Upper lobe of left lung (tissue), 4 donors: Measurements from ENCODE around the gene EEIG1.

Experiments
- EP300 ChIP-seq, 4 donors: sonication (generic); formaldehyde crosslinking; IDR thresholded peaks; one replicate each; pipeline ENCODE4 v1.5.1; 2017; ENCODE audit warnings: antibody characterized with exemption in 4 of 4, control low read depth in 2 of 4
- POLR2A ChIP-seq, 4 donors: fragments of 450-650 bp; IDR thresholded peaks; one replicate each; pipeline ENCODE4 v1.5.1; 2016 to 2017; ENCODE audit warnings: antibody characterized with exemption in 4 of 4, mild to moderate bottlenecking in 2 of 4
- POLR2AphosphoS5 ChIP-seq, 2 donors: sonication (generic); formaldehyde crosslinking; IDR thresholded peaks; one replicate each; pipeline ENCODE4 v1.5.1; 2017; ENCODE audit warnings: antibody characterized with exemption in 2 of 2
- TF ChIP-seq, protein P1 (sequence below), 6 experiments: fragments of 450-650 bp in 4 of 6; fragments of 200-600 bp in 2 of 6; sonication (generic) in 2 of 6; IDR thresholded peaks; one replicate each; pipeline ENCODE4 v1.5.1; 2016 to 2019; ENCODE audit warnings: antibody characterized with exemption in 6 of 6

DNA sequence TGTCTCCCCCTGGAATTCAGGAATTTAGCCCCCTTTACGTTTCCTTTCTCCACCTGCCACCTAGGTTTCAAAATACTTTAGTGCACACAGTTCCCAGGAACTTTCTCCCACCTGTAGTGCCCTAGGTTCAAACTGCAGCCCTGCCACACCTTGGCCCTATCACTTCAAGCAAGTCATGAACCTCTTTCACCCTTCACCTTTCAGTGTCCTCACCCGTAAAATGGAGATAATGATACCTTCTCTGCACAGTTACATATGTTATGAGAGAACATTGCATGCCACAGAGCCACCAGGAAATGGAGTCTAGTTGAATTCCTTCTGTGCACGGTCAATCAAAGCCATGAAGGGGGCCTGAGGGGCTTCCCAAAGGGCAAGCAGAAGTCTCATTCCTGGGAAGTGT, 9.8 kb upstream of the EEIG1 start:
- no peak for TF ChIP-seq POLR2AphosphoS5 (IDR thresholded peaks at IDR 0.05)
- TF ChIP-seq, protein P1, sequence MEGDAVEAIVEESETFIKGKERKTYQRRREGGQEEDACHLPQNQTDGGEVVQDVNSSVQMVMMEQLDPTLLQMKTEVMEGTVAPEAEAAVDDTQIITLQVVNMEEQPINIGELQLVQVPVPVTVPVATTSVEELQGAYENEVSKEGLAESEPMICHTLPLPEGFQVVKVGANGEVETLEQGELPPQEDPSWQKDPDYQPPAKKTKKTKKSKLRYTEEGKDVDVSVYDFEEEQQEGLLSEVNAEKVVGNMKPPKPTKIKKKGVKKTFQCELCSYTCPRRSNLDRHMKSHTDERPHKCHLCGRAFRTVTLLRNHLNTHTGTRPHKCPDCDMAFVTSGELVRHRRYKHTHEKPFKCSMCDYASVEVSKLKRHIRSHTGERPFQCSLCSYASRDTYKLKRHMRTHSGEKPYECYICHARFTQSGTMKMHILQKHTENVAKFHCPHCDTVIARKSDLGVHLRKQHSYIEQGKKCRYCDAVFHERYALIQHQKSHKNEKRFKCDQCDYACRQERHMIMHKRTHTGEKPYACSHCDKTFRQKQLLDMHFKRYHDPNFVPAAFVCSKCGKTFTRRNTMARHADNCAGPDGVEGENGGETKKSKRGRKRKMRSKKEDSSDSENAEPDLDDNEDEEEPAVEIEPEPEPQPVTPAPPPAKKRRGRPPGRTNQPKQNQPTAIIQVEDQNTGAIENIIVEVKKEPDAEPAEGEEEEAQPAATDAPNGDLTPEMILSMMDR (IDR thresholded peaks at IDR 0.05): no peak
- TF ChIP-seq POLR2A (IDR thresholded peaks at IDR 0.05): no peak
- no peak for TF ChIP-seq EP300 (IDR thresholded peaks at IDR 0.05)
